Large intestine (tissue), 3 donors: ENCODE data around the gene RALA. TPM values are rescaled to one million over a fixed set of nuclear protein-coding genes. Genes with fewer than 3 reads are reported as not detected.

Experiments
- DNase-seq, 2 donors: peaks; one replicate each; pipeline versions ENCODE4 v3.0.0 to v3.0.0-alpha.2; 2013
- H3K27ac ChIP-seq: one replicate; pipeline ENCODE4 v1.5.1; 2013; ENCODE audit warnings: low read length
- H3K27me3 ChIP-seq: 2 replicates; pipeline ENCODE4 v1.6.1; 2013; ENCODE audit warnings: low read length; ENCODE audit not compliant: control insufficient read depth, insufficient read depth
- H3K36me3 ChIP-seq: 2 replicates; pipeline ENCODE4 v1.6.1; 2013; ENCODE audit warnings: low read length; ENCODE audit not compliant: control insufficient read depth, insufficient read depth
- H3K4me1 ChIP-seq: one replicate; pipeline ENCODE4 v1.6.1; 2013; ENCODE audit warnings: low read length; ENCODE audit not compliant: control insufficient read depth, insufficient read depth
- H3K4me3 ChIP-seq: one replicate; pipeline ENCODE4 v1.5.1; 2013; ENCODE audit warnings: low read length
- H3K9me3 ChIP-seq: one replicate; pipeline ENCODE4 v1.6.1; 2013; ENCODE audit warnings: mild to moderate bottlenecking, low read depth, low read length, moderate library complexity; ENCODE audit not compliant: control insufficient read depth
- WGBS: methylation state at CpG from one replicate; pipeline ENCODE4 v1.1.5; 2013; ENCODE audit warnings: low lambda C conversion rate; ENCODE audit not compliant: insufficient coverage; 5-methylcytosine and 5-hydroxymethylcytosine counted together
- polyA plus RNA-seq: library from polyadenylated mRNA; unstranded; fragments of 120-200 nt; gene quantifications from one replicate; pipeline ENCODE4 v1.2.1, GENCODE V29; 2013

The RALA gene
- polyA plus RNA-seq, 1 donor = 38.7 TPM

DNA sequence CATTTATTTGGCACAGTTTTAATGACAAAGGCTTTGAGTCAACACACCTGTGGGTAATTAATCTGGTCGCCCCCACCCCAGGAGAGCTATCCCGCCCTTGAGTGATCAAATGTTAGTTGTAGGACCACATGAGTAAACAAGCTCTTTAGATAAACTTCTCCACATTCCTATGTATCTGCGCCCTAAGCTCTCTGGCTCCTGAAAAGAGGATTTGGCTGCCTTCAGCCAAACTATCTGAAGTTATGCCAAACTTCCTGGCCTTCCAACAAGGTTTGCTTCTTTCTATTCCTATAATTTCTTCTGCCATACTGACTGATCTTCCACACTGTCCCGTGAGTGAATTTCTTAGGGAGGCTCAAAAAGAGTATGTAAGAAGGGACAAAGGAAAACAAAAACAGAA, 134.2 kb downstream of the RALA start:
- WGBS = no CpG with 5 or more reads among the region's 4 CpGs
- Histone ChIP-seq H3K36me3 (no peaks in the 10 kb centered on the region), H3K27me3 (no peaks in the 10 kb centered on the region), H3K27ac (no peak overlapping the region), H3K4me3 (no peak overlapping the region), H3K4me1 (no peaks in the 10 kb centered on the region), H3K9me3 (peaks cover 3% of the 10 kb centered on the region)
- no peak for DNase-seq

Other genes starting within 250 kb of the RALA start
- gene YAE1, start 57.2 kb upstream of the RALA start, polyA plus RNA-seq = 50.2 TPM